Fibroblast of skin of right quadriceps (primary cell): ENCODE results near the gene ROPN1L.

Experiments used
- DNase-seq: peaks from one replicate; pipeline ENCODE4 v3.0.0-alpha.2; 2013

Gene ROPN1L

GRCh38 chr5:10431415-10431814 lies 10.3 kb upstream of the ROPN1L start:
- DNase-seq = no peak

- DNase-seq = no peak
Measured at GRCh38 chr5:10432059-10433008, 9.3 kb upstream of the ROPN1L start.

GRCh38 chr5:10434392-10434791 lies 7.3 kb upstream of the ROPN1L start:
- DNase-seq = no peak

GRCh38 chr5:10438301-10438700 lies 3.4 kb upstream of the ROPN1L start:
- no peak for DNase-seq

DNA sequence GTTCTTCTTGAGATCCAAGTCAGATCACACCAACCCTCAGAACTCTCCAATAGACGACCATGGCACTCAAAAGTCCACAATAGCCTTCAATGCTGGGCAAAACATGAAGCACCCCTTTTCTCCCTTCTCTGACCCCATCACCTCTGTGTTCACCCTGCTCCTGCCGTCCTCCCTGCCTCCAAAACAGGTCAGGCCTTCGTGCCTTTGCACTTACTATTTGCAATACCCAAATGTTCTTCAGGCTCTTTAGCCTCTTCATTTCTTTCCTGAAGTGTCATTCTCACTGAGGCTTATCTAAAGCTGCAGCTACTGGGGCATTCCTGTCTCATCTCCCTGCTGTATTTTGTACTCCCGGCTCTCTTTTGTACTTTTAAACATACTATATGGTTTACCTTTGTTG lies 2.0 kb upstream of the ROPN1L start:
- DNase-seq = no peak

GRCh38 chr5:10440367-10440990 lies 1.2 kb upstream of the ROPN1L start:
- no peak for DNase-seq

GRCh38 chr5:10441992-10442435 lies 335 bp downstream of the ROPN1L start:
- DNase-seq = no peak

DNA sequence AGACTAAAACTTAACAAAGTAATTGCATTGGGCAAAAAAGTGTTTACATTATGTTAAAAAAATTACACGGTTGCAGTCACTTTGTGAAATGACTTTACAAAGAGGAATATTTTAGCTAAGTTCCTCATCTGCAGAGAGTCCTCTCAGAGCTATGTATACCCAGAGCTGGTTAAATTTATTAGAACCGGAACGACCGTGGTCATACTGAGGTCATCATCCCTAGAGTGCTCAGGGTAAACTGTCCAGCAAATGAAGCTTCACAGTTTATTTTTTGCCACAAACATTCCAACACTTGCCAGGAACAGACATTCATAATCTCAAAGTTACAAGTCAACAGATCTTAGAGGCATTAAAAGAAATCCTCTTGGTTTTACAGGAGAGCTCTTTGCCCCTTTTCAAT lies 897 bp downstream of the ROPN1L start:
- no peak for DNase-seq

- DNase-seq = no peak
Measured at GRCh38 chr5:10445352-10445751, 3.7 kb downstream of the ROPN1L start.

GRCh38 chr5:10446490-10446889 lies 4.8 kb downstream of the ROPN1L start:
- no peak for DNase-seq

GRCh38 chr5:10447041-10447440 lies 5.4 kb downstream of the ROPN1L start:
- no peak for DNase-seq

- DNase-seq = no peak
Measured at GRCh38 chr5:10448754-10449360, 7.2 kb downstream of the ROPN1L start.

DNA sequence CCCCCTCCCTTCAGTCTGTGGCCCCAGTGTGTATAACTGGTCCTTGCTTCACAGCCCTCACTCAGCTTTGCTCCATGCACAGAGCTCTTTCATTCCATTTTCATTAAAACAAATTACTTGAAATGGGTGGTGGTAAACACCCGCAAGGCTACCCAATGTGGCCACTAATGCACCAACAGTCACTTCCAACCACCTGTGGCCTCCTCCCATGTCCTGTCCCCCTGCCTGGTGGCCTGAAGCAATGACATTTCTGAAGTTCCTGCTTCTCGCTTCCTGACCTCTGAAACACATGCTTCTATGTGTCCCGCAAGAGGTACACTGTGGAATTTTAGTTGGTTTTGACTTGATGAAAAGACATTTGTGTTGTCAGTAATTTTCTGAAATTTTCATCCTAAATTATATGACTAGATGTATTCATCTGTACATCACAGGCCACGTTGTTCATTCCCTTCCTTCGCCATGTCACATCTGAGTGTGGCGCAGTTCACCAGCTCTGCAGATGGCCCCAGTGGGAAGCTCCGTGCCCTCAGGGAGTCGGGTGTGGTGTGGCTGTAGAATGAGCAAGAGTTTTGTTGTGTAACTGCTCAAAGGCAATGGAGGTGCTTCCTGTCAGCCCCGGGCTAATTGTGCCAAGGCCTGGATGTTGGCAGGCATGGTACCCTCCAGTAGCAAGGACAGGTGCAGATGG lies 9.6 kb downstream of the ROPN1L start:
- no peak for DNase-seq

DNA sequence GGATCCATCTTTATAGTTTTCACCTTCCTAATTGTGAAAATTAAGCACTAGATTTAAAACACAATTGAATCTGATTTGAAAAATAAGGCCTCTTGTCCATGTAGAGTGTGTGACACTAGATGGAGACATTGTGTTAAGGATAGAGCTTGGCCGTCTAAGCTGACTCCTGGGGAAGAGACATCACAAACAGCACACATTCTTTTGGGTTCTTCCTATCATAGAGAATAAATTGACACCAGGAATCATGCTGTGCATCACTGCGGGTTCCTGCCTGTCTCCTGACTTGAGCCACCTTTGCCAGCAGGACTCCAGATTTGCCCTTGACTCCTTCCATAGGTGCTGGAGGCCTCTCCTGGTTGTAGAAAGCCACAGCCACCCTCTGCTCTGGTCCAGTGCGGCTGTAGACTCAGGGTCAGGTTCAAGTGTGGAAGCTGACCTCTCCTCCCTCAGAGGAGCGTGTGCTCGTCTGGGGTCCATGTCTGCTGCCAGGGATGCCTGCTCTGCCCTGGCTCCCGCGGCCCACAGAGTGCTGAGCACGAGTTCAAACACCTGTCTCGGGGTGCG lies 11.2 kb downstream of the ROPN1L start:
- DNase-seq = peak; percentile 84

GRCh38 chr5:10453545-10453944 lies 11.9 kb downstream of the ROPN1L start:
- peak; percentile 45 for DNase-seq

DNA sequence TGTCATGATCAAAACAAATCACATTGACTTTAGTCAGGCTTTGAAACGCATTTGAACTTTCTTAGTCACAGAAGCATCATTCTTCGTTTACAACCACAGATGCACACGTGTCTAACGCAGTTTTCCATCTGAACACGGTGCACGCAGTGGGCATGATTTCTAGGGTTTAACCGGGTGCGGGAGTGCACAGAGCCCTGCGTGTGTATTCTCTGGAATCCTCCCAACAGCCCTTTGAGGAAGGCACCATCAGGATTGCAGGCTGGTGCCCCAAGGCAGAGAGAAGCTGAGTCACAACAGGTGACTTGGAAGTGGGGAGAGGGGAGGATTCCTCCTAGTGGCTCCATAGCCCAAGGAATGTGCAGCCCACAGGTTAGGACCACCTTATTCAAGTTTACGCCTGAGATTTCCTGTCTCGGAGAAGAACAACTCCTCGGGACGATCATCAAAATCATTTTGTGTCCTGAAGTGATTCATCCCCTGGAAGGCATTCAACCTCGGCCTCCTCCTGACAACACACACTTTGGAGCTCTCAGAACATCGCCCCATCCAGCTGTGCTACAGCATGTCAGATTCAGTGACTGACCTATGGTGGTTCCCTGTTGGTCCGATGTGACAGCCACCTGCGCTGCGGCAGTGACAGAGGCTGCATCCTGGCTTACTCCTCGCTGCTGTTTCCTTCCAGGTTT lies 13.1 kb downstream of the ROPN1L start:
- DNase-seq = peak; percentile 61

GRCh38 chr5:10455277-10455670 lies 13.6 kb downstream of the ROPN1L start:
- no peak for DNase-seq

- peak; percentile 76 for DNase-seq
Measured at GRCh38 chr5:10456583-10457420, 15.1 kb downstream of the ROPN1L start.

DNA sequence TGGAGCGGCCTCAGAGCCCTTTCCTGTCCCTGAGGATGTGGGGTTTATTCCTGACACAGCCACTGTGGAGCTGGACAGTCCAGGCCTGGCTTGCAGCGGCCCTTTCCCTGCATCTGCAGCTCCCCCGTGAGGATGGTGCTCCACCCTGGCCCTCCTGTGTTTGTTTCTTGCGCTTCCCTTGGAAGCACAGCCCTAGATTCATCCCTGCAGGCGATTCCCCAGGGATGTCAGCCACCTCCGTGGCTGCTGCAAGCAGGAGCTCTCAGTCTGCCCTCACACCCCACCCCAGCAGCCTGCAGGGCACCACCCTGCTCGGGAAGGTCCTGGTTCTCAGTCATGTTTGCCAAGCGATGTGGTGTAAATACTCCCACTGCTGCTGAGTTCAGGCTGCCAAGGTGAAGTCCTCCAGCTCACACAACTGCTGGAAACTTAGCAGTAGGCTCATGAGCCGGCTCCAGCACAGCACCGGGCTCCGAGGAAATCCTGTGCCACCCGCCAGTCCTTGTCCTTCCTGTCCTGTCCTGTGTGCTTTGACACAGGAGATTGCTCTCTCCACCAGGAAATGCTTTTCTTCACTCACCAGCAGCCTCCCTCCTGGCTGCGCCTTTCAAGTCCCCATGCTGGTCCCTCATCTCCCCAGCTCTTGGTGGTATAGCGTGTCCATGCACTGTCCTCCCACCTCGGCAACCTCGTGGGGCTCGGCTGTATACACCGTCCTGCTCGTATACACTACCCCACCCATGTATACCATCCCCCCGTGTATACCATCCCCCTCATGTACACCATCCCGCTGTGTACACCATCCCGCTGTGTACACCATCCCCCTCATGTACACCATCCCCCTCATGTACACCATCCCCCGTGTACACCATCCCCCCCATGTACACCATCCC lies 16.2 kb downstream of the ROPN1L start:
- no peak for DNase-seq
